Fibroblast of lung (primary cell): ENCODE data around the gene SIK3.

ENCODE experiments used
- EZH2 ChIP-seq: IDR thresholded peaks from 2 replicates; pipeline ENCODE4 v1.5.1; 2012; ENCODE audit warnings: low read length, control low read depth, mild to moderate bottlenecking; ENCODE audit errors: missing control alignments
- TF ChIP-seq, protein P1 (sequence below), 2 donors: IDR thresholded peaks in 1 of 2; conservative IDR thresholded peaks in 1 of 2; 1 replicate in 1 of 2; 2 replicates in 1 of 2; pipeline ENCODE4 v1.5.1; 2011 to 2012; ENCODE audit warnings: low read length in 2 of 2, control low read depth in 1 of 2, inconsistent platforms in 1 of 2, low read depth in 1 of 2, mild to moderate bottlenecking in 1 of 2

DNA sequence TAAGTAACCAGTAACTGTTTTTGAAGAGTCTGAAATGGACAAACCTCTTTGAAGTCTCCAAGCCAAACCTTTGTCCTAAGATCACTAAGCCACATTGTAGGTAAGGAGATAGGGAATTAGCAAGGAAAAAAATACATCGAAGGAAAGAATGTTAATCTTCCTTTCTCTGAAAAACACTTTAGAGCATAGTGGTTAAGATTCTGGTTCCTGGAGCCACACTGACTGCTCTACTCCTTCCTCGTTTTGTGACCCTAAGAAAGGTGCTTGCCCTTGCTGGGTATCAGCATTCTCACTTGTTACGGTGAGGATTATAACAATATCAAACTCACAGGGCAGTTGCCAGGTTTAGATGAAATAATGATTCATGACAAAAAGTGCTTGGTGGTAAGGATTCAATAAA is 104.0 kb downstream of the SIK3 start:
- TF ChIP-seq, protein P1, sequence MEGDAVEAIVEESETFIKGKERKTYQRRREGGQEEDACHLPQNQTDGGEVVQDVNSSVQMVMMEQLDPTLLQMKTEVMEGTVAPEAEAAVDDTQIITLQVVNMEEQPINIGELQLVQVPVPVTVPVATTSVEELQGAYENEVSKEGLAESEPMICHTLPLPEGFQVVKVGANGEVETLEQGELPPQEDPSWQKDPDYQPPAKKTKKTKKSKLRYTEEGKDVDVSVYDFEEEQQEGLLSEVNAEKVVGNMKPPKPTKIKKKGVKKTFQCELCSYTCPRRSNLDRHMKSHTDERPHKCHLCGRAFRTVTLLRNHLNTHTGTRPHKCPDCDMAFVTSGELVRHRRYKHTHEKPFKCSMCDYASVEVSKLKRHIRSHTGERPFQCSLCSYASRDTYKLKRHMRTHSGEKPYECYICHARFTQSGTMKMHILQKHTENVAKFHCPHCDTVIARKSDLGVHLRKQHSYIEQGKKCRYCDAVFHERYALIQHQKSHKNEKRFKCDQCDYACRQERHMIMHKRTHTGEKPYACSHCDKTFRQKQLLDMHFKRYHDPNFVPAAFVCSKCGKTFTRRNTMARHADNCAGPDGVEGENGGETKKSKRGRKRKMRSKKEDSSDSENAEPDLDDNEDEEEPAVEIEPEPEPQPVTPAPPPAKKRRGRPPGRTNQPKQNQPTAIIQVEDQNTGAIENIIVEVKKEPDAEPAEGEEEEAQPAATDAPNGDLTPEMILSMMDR (conservative IDR thresholded peaks at IDR 0.05 in 1 of 2, IDR thresholded peaks at IDR 0.05 in 1 of 2; ENCODE audit: low read depth in 1 of 2, low read length in 2 of 2) = no peak
- TF ChIP-seq EZH2 = no peak
